ENCODE results near the gene SNX13.

The SNX13 gene

GRCh38 chr7:17984288-17984687, 44.0 kb upstream of the SNX13 start:
- no peak for DNase-seq (ENCODE audit: low read depth)
- TF ChIP-seq CTCF (conservative IDR thresholded peaks at IDR 0.05; ENCODE audit: low read depth, low read length), result no peak
- no peak overlapping the region for H3K4me3 ChIP-seq (ENCODE audit: low read depth, low read length)

- H3K4me3 ChIP-seq (ENCODE audit: low read depth, low read length), result no peak overlapping the region
- DNase-seq (ENCODE audit: low read depth), result no peak
- no peak for TF ChIP-seq CTCF (conservative IDR thresholded peaks at IDR 0.05; ENCODE audit: low read depth, low read length)
Observed at GRCh38 chr7:17983221-17984062, 43.1 kb upstream of the SNX13 start.

GRCh38 chr7:17976952-17977351, 36.7 kb upstream of the SNX13 start:
- DNase-seq (ENCODE audit: low read depth), result no peak
- TF ChIP-seq CTCF (conservative IDR thresholded peaks at IDR 0.05; ENCODE audit: low read depth, low read length), result no peak
- H3K4me3 ChIP-seq (ENCODE audit: low read depth, low read length), result no peak overlapping the region

- peak; percentile 57 for DNase-seq (ENCODE audit: low read depth)
- TF ChIP-seq CTCF (conservative IDR thresholded peaks at IDR 0.05; ENCODE audit: low read depth, low read length), result peak; percentile 29
- no peak overlapping the region for H3K4me3 ChIP-seq (ENCODE audit: low read depth, low read length)
Observed at GRCh38 chr7:17971411-17971810, 31.1 kb upstream of the SNX13 start.

- TF ChIP-seq CTCF (conservative IDR thresholded peaks at IDR 0.05; ENCODE audit: low read depth, low read length), result no peak
- peak; percentile 22 for DNase-seq (ENCODE audit: low read depth)
Observed at GRCh38 chr7:17968791-17969715, 28.8 kb upstream of the SNX13 start.

GRCh38 chr7:17966706-17967105, 26.4 kb upstream of the SNX13 start:
- H3K4me3 ChIP-seq (ENCODE audit: low read depth, low read length), result no peak overlapping the region
- DNase-seq (ENCODE audit: low read depth), result no peak
- TF ChIP-seq CTCF (conservative IDR thresholded peaks at IDR 0.05; ENCODE audit: low read depth, low read length), result no peak

More at GRCh38 chr7:17968791-17969715, 28.8 kb upstream of the SNX13 start:
- H3K4me3 ChIP-seq (ENCODE audit: low read depth, low read length), result no peak overlapping the region

All from choroid plexus epithelial cell (primary cell).